LNCaP clone FGC (cell line): Measurements from ENCODE around the gene CDC42.
"Not testable (repeated sequence)": the region's sequence is repeated elsewhere in the genome, so short reads cannot be mapped to it uniquely, and the experiment has no call there.

ENCODE experiments used
- DNase-seq: peaks from one replicate; pipeline ENCODE4 v3.0.0-alpha.2; 2011; ENCODE audit warnings: low read depth
- H3K4me3 ChIP-seq: 2 replicates; pipeline ENCODE4 v1.5.1; 2011; ENCODE audit warnings: mild to moderate bottlenecking, low read depth, low read length, control low read depth
- TF ChIP-seq, protein P1 (sequence below): IDR thresholded peaks from 2 replicates; pipeline ENCODE4 v1.5.1; 2012; ENCODE audit warnings: mild to moderate bottlenecking; ENCODE audit not compliant: control insufficient read depth, insufficient read depth; ENCODE audit errors: extremely low read depth

Gene CDC42

DNA sequence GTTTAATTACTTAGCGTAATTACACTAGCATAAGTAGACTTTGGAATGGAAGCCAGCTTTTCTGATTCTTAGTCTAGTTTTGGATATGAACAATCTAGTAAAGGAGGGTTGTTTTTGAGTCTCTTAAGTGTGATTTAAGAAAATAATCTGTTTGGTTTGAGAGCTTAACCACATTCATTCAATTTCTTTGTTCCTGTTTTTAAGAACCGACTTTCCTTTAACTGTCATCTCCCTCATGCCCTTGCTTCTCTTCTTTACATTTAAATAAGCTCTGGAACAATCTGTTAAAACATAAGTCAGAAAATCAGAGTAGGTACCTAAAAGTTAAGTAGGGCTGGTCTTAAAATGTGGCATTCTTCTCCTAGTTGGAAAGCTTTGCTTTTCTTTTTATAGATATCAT lies 27.7 kb downstream of the CDC42 start:
- no peak for DNase-seq
- H3K4me3 ChIP-seq, result no peak overlapping the region
- TF ChIP-seq, protein P1, sequence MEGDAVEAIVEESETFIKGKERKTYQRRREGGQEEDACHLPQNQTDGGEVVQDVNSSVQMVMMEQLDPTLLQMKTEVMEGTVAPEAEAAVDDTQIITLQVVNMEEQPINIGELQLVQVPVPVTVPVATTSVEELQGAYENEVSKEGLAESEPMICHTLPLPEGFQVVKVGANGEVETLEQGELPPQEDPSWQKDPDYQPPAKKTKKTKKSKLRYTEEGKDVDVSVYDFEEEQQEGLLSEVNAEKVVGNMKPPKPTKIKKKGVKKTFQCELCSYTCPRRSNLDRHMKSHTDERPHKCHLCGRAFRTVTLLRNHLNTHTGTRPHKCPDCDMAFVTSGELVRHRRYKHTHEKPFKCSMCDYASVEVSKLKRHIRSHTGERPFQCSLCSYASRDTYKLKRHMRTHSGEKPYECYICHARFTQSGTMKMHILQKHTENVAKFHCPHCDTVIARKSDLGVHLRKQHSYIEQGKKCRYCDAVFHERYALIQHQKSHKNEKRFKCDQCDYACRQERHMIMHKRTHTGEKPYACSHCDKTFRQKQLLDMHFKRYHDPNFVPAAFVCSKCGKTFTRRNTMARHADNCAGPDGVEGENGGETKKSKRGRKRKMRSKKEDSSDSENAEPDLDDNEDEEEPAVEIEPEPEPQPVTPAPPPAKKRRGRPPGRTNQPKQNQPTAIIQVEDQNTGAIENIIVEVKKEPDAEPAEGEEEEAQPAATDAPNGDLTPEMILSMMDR, result no peak

DNA sequence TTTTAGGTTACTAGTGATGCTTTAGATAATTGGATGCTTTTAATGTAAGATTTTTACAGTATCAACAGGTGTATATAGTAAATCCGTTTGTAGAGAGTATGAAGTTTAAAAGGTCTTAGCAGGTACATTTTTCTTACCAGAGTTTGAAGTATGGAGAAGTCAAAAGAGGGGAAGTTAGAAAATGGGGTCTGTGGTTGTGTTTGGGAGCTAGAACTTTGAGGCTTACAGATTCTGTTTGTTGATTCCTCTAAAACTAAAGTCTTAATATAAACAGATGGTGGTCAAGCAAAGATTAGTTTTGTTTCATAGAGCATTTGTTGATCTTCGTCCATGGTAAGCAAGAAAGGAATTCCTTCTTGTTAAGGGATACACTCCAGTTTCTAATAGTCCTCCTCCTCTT lies 35.8 kb downstream of the CDC42 start:
- TF ChIP-seq, protein P1, result no peak
- no peak overlapping the region for H3K4me3 ChIP-seq
- DNase-seq, result no peak

DNA sequence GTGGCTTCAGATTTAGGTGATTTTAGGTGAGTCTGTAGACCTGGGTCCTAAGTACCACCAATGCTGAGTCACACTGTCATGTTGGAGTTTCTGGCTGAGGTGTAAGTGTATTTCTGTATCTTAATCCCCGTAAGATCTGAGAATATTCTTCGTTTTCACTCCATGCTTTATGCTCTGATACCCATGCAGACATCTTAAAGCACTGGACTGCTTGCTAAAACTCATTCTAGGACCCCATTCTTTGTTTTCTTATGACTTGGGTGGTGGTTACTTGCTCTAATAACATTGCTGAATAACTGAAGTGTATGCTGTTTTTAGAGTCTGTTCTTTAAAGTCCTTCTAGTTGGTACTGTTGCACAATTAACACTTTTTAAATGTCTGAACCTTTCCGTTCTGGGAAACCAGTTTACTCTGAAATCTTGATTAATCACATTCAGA lies 36.6 kb downstream of the CDC42 start:
- TF ChIP-seq, protein P1, result no peak
- H3K4me3 ChIP-seq, result no peak overlapping the region
- no peak for DNase-seq

DNA sequence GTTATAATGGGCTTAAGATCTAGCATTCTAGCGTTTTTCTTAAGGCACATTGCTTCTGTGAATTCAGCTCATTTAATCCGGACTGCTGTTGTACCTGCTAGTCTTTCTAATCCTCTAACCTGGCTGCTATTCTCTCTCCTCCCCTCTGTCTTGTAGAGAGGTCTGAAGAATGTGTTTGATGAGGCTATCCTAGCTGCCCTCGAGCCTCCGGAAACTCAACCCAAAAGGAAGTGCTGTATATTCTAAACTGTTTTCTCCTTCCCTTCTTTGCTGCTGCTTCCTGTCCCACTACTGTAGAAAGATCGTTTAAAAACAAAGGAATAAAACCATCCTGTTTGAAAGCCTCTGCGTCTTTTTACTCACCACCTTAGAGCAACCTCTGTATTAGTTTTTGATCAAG lies 37.3 kb downstream of the CDC42 start:
- no peak overlapping the region for H3K4me3 ChIP-seq
- no peak for DNase-seq
- TF ChIP-seq, protein P1, result no peak

DNA sequence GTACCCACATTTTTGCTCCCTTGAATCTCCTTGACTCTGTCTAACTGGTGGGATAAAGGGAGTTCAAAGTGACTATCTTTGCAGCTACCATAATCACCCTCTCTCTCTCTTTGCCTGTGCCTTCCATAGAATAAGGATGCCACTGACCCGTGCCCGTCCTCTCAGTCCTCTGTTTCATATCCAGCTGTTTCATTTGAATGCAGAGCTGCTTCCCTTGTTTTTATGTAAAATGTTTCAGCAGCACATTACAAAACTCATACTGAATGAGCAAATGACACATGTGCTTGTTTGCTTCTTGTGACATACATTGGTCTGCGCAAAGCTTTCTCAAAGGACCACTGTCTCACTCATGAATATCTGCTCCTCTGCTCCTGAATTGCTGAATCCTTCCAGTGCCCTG lies 38.4 kb downstream of the CDC42 start:
- no peak for DNase-seq
- TF ChIP-seq, protein P1, result no peak
- no peak overlapping the region for H3K4me3 ChIP-seq

DNA sequence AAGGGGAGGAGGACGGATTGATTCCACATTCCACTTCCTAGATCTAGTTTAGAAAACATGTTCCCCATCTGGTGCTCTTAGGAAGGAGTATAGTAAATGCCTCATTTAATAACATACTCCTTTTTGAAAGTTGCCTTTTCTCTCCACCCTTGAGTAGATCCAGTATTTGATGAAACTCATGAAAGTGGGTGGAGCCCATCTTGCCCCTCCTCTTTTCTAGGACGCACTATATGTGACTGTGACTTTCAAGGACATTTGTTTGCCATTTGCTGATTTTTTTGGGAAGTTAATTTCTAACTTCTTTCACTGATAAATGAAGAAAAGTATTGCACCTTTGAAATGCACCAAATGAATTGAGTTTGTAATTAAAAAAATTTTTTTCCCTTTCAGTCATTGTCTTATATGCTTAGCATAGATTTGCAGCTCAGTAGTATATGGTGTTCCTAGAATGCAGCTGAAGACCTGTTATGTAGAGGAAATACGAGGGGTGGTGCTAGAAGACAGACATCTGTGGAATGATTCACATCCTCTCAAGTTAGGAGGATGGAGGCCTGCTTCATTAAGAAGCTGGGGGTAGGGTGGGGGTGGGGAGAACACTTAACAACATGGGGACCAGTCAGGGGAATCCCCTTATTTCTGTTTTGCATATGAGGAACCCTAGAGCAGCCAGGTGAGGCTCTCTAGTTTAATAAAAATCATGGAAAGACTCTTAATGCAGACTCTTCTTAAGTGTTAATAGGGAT lies 39.7 kb downstream of the CDC42 start:
- H3K4me3 ChIP-seq, DNase-seq: not testable (repeated sequence)

DNA sequence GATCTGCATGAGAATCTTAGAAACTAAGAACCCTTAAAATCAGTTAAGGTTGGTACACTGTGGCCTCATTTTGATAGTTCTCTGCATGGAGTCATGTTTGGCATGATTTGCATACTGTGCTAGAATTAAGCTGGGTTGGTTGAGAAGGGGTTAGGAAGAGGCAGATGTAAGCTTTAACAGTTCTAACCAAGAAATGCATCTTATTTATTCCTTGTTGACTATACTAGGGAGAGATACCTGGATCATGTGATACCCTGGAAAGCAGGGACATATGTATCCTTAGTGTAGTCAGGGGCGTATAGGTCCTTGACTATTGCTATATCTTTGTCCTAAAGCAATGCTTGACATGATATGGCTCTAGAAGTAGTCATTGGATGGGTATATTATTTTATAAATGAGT lies 41.0 kb downstream of the CDC42 start:
- no peak for DNase-seq
- H3K4me3 ChIP-seq, result no peak overlapping the region
- TF ChIP-seq, protein P1, result no peak

DNA sequence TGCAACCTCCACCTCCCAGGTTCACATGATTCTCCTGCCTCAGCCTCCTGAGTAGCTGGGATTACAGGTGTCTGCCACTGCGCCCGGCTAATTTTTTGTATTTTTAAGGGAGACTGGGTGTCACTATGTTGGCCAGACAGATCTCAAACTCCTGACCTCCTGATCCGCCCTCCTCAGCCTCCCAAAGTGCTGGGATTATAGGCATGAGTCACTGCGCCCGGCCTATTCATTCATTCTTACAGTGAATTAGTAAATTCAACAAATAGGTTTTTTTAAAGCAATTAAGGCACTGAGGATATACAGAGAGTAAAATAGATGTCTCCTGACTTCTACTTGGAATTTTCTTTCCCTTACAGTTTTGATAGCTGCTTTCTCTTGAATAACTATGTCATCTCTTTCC lies 43.5 kb downstream of the CDC42 start:
- no peak overlapping the region for H3K4me3 ChIP-seq
- TF ChIP-seq, protein P1, result no peak
- no peak for DNase-seq
